Neural cell (in vitro differentiated cells): ENCODE results near the gene LHFPL6. TPM values are rescaled to one million over a fixed set of nuclear protein-coding genes. Genes with fewer than 3 reads are reported as not detected.

Experiments
- H2AFZ ChIP-seq: fragments of 200-600, 300-800 bp; sonication (generic), shearing (Covaris generic); 2 replicates; pipeline ENCODE4 v1.6.0; 2014; ENCODE audit warnings: low read depth, mild to moderate bottlenecking, antibody characterized with exemption, low read length, moderate library complexity
- H3F3A ChIP-seq: fragments of 200-600 bp; shearing (Covaris generic); 2 replicates; pipeline ENCODE4 v1.6.1; 2016; ENCODE audit warnings: mild to moderate bottlenecking, moderate library complexity, mixed read lengths, antibody characterized with exemption, low read length; ENCODE audit not compliant: insufficient read depth, poor library complexity, severe bottlenecking
- H3K27ac ChIP-seq: fragments of 200-600, 300-800 bp; sonication (generic), shearing (Covaris generic); 2 replicates; pipeline ENCODE4 v1.5.1; 2014; ENCODE audit warnings: mild to moderate bottlenecking, low read length, moderate library complexity
- H3K27me3 ChIP-seq: fragments of 300-800, 200-600 bp; sonication (generic), shearing (Covaris generic); 2 replicates; pipeline ENCODE4 v1.6.0; 2014; ENCODE audit warnings: mild to moderate bottlenecking, low read depth, low read length, moderate library complexity; ENCODE audit not compliant: insufficient read depth
- H3K36me3 ChIP-seq: fragments of 300-800, 200-600 bp; sonication (generic), shearing (Covaris generic); 2 replicates; pipeline ENCODE4 v1.5.1; 2014; ENCODE audit warnings: mild to moderate bottlenecking, antibody characterized with exemption, low read length, moderate library complexity; ENCODE audit not compliant: insufficient read depth
- H3K4me2 ChIP-seq: fragments of 300-800, 200-600 bp; sonication (generic), shearing (Covaris generic); 2 replicates; pipeline ENCODE4 v1.6.0; 2014; ENCODE audit warnings: mild to moderate bottlenecking, low read length
- H3K4me3 ChIP-seq: fragments of 300-800, 200-600 bp; sonication (generic), shearing (Covaris generic); 2 replicates; pipeline ENCODE4 v1.5.1; 2014; ENCODE audit warnings: mild to moderate bottlenecking, low read length, moderate library complexity
- H3K79me2 ChIP-seq: fragments of 200-600 bp; shearing (Covaris generic); replicated peaks from 2 replicates; pipeline ENCODE4 v1.6.0; 2014; ENCODE audit warnings: mild to moderate bottlenecking, low read length, moderate library complexity; ENCODE audit not compliant: insufficient read depth
- H3K9ac ChIP-seq: fragments of 300-800, 200-600 bp; sonication (generic), shearing (Covaris generic); 2 replicates; pipeline ENCODE4 v1.6.1; 2016; ENCODE audit warnings: mild to moderate bottlenecking, low read length, mixed read lengths
- H3K9me2 ChIP-seq: fragments of 200-600 bp; shearing (Covaris generic); 2 replicates; pipeline ENCODE4 v1.6.1; 2016; ENCODE audit warnings: mild to moderate bottlenecking, low read length, mixed read lengths; ENCODE audit not compliant: insufficient read depth
- H3K9me3 ChIP-seq: fragments of 200-600, 300-800 bp; sonication (generic), shearing (Covaris generic); 2 replicates; pipeline ENCODE4 v1.6.1; 2016; ENCODE audit warnings: mild to moderate bottlenecking, mixed run types, low read length, moderate library complexity, mixed read lengths
- H4K20me1 ChIP-seq: fragments of 200-600 bp; shearing (Covaris generic); 2 replicates; pipeline ENCODE4 v1.6.1; 2016; ENCODE audit warnings: mild to moderate bottlenecking, mixed run types; ENCODE audit not compliant: insufficient read depth
- CTCF ChIP-seq: fragments of 450-650 bp; IDR thresholded peaks from 2 replicates; pipeline ENCODE4 v1.5.1; 2014; ENCODE audit warnings: antibody characterized with exemption, mild to moderate bottlenecking, moderate library complexity; ENCODE audit not compliant: poor library complexity, severe bottlenecking
- EP300 ChIP-seq: fragments of 450-650 bp; conservative IDR thresholded peaks from 2 replicates; pipeline ENCODE4 v1.6.1; 2014; ENCODE audit warnings: antibody characterized with exemption, mild to moderate bottlenecking, moderate library complexity; ENCODE audit not compliant: poor library complexity, severe bottlenecking
- EZH2 ChIP-seq: fragments of 200-600, 300-800 bp; shearing (Covaris generic), sonication (generic); IDR thresholded peaks from 2 replicates; pipeline ENCODE4 v1.6.1; 2014; ENCODE audit warnings: antibody characterized with exemption, low read length, borderline replicate concordance, mild to moderate bottlenecking; ENCODE audit not compliant: insufficient read depth, poor library complexity, severe bottlenecking
- MXI1 ChIP-seq: fragments of 450-650 bp; conservative IDR thresholded peaks from 2 replicates; pipeline ENCODE4 v1.6.1; 2014; ENCODE audit warnings: antibody characterized with exemption, mild to moderate bottlenecking; ENCODE audit not compliant: poor library complexity, severe bottlenecking
- POLR2AphosphoS5 ChIP-seq: IDR thresholded peaks from 2 replicates; pipeline ENCODE4 v1.6.1; 2012
- RAD21 ChIP-seq: fragments of 450-650 bp; conservative IDR thresholded peaks from 2 replicates; pipeline ENCODE4 v1.6.1; 2014; ENCODE audit warnings: antibody characterized with exemption, mild to moderate bottlenecking, moderate library complexity
- REST ChIP-seq: IDR thresholded peaks from 2 replicates; pipeline ENCODE4 v1.6.1; 2012; ENCODE audit warnings: borderline replicate concordance
- SMC3 ChIP-seq: fragments of 450-650 bp; conservative IDR thresholded peaks from 2 replicates; pipeline ENCODE4 v1.6.1; 2014; ENCODE audit warnings: antibody characterized with exemption, mild to moderate bottlenecking, moderate library complexity; ENCODE audit not compliant: poor library complexity
- TAF1 ChIP-seq: IDR thresholded peaks from 2 replicates; pipeline ENCODE4 v1.6.1; 2012; ENCODE audit warnings: low read depth
- polyA plus RNA-seq: library from polyadenylated mRNA; depleted of rRNA; stranded (reverse); fragments of >200 nt; gene quantifications from 2 replicates; pipeline ENCODE4 v1.2.3, GENCODE V29; 2014

The LHFPL6 gene
- polyA plus RNA-seq, 1 donor from 2014 or later: 36.3 TPM

- Histone ChIP-seq H3K36me3 (no peaks in the 10 kb centered on the region), H3K4me2 (no peak overlapping the region)
Observed at GRCh38 chr13:39590466-39591036, 12.4 kb downstream of the LHFPL6 start.

GRCh38 chr13:39588384-39588783, 14.6 kb downstream of the LHFPL6 start:
- Histone ChIP-seq H3K9me2 (no peaks in the 10 kb centered on the region), H3K4me2 (no peak overlapping the region), H3K4me3 (no peak overlapping the region), H3K27me3 (no peaks in the 10 kb centered on the region), H2AFZ (no peak overlapping the region), H4K20me1 (no peaks in the 10 kb centered on the region), H3F3A (no peaks in the 10 kb centered on the region), H3K27ac (no peak overlapping the region), H3K9me3 (no peaks in the 10 kb centered on the region), H3K79me2 (peaks cover 35% of the 10 kb centered on the region), H3K9ac (no peak overlapping the region), H3K36me3 (no peaks in the 10 kb centered on the region)
- no peak for TF ChIP-seq SMC3
- TF ChIP-seq EP300: no peak
- no peak for TF ChIP-seq TAF1
- no peak for TF ChIP-seq MXI1
- no peak for TF ChIP-seq POLR2AphosphoS5
- TF ChIP-seq RAD21: no peak
- TF ChIP-seq CTCF: no peak
- TF ChIP-seq EZH2: no peak

More at GRCh38 chr13:39590466-39591036, 12.4 kb downstream of the LHFPL6 start:
- no peak overlapping the region for H3K4me3 ChIP-seq
- no peaks in the 10 kb centered on the region for H3K27me3 ChIP-seq
- H3K9me3 ChIP-seq: no peaks in the 10 kb centered on the region
- no peaks in the 10 kb centered on the region for H3F3A ChIP-seq
- H3K9ac ChIP-seq: no peak overlapping the region
- no peaks in the 10 kb centered on the region for H3K9me2 ChIP-seq
- no peaks in the 10 kb centered on the region for H4K20me1 ChIP-seq
- no peak overlapping the region for H2AFZ ChIP-seq
- no peak overlapping the region for H3K27ac ChIP-seq
- TF ChIP-seq EZH2 (no peak), SMC3 (no peak), REST (no peak), CTCF (no peak), TAF1 (no peak), POLR2AphosphoS5 (no peak), EP300 (no peak), MXI1 (no peak), RAD21 (no peak)
- H3K79me2 ChIP-seq: peaks cover 28% of the 10 kb centered on the region
